Stomach (tissue), 4 donors: ENCODE results near the gene EMILIN1.

Source experiments
- POLR2AphosphoS5 ChIP-seq, 3 donors: sonication (generic); formaldehyde crosslinking; IDR thresholded peaks; one replicate each; pipeline ENCODE4 v1.6.1; 2016; ENCODE audit warnings: antibody characterized with exemption in 3 of 3
- TF ChIP-seq, protein P1 (sequence below), 7 experiments: fragments of 450-650 bp in 4 of 7; fragments of 200-600 bp in 3 of 7; sonication (generic) in 3 of 7; IDR thresholded peaks; one replicate each; pipeline ENCODE4 v1.5.1; 2016 to 2019; ENCODE audit warnings: antibody characterized with exemption in 7 of 7, control low read depth in 2 of 7, mild to moderate bottlenecking in 1 of 7

DNA sequence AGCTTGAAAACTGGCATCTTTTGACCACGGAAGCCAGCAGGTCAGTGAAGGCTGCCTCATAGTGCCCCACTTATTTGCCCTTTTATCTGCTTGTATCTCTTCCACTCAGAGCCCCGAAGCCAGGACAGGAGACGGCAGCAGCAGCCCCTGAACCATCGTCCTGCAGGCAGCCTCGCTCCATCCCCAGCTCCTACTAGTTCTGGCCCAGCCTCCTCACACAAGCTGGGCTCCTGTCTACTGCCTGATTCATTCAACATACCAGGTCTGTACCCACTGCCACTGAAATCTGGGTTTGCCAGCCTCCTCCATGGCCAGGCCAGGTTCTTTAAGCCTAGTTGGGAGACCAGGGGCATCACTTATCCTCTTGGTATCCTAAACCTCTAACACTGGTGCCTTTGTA lies 11.0 kb upstream of the EMILIN1 start:
- TF ChIP-seq POLR2AphosphoS5 (IDR thresholded peaks at IDR 0.05) = no peak
- TF ChIP-seq, protein P1, sequence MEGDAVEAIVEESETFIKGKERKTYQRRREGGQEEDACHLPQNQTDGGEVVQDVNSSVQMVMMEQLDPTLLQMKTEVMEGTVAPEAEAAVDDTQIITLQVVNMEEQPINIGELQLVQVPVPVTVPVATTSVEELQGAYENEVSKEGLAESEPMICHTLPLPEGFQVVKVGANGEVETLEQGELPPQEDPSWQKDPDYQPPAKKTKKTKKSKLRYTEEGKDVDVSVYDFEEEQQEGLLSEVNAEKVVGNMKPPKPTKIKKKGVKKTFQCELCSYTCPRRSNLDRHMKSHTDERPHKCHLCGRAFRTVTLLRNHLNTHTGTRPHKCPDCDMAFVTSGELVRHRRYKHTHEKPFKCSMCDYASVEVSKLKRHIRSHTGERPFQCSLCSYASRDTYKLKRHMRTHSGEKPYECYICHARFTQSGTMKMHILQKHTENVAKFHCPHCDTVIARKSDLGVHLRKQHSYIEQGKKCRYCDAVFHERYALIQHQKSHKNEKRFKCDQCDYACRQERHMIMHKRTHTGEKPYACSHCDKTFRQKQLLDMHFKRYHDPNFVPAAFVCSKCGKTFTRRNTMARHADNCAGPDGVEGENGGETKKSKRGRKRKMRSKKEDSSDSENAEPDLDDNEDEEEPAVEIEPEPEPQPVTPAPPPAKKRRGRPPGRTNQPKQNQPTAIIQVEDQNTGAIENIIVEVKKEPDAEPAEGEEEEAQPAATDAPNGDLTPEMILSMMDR (IDR thresholded peaks at IDR 0.05) = no peak
